AG08396 (cell line): ENCODE measurements around the gene ISOC2.

Experiments
- DNase-seq: peaks from one replicate; pipeline ENCODE4 v3.0.0; 2012; ENCODE audit warnings: low spot score, mixed read lengths

The ISOC2 gene

GRCh38 chr19:55477905-55478304 is 16.5 kb upstream of the ISOC2 start:
- DNase-seq, result no peak

GRCh38 chr19:55476100-55476775 is 14.8 kb upstream of the ISOC2 start, which contains the start of gene ZNF628:
Gene ZNF628 (plus strand): TSS chr19:55476617. CDS start chr19:55479911, 3,294 bp downstream.
- peak; percentile 99 for DNase-seq

GRCh38 chr19:55474269-55475265 is 13.1 kb upstream of the ISOC2 start:
- DNase-seq, result no peak

GRCh38 chr19:55473225-55474012 is 12.0 kb upstream of the ISOC2 start:
- DNase-seq, result no peak

- DNase-seq, result peak; percentile 82
Observed at GRCh38 chr19:55472463-55472862, 11.0 kb upstream of the ISOC2 start.

- DNase-seq, result no peak
Observed at GRCh38 chr19:55471266-55471665, 9.8 kb upstream of the ISOC2 start.

GRCh38 chr19:55468054-55468393 is 6.6 kb upstream of the ISOC2 start:
- no peak for DNase-seq

- DNase-seq, result peak; percentile 89
Observed at GRCh38 chr19:55467236-55468053, 6.0 kb upstream of the ISOC2 start.

- DNase-seq, result no peak
Observed at GRCh38 chr19:55466241-55466614, 4.8 kb upstream of the ISOC2 start.

- no peak for DNase-seq
Observed at GRCh38 chr19:55465460-55466240, 4.2 kb upstream of the ISOC2 start.

- no peak for DNase-seq
Observed at GRCh38 chr19:55464662-55465054, 3.2 kb upstream of the ISOC2 start, which contains the start of gene C19orf85. Gene C19orf85 (minus strand): TSS chr19:55464751. CDS start chr19:55464554, 197 bp downstream.

GRCh38 chr19:55464039-55464661 is 2.7 kb upstream of the ISOC2 start:
- DNase-seq, result no peak

- DNase-seq, result no peak
Observed at GRCh38 chr19:55463583-55464031, 2.2 kb upstream of the ISOC2 start.

GRCh38 chr19:55462722-55463121 is 1.3 kb upstream of the ISOC2 start:
- DNase-seq, result no peak

- no peak for DNase-seq
Observed at GRCh38 chr19:55461974-55462626, 658 bp upstream of the ISOC2 start.

GRCh38 chr19:55460670-55461258 is 678 bp downstream of the ISOC2 start:
- DNase-seq, result peak; percentile 90

GRCh38 chr19:55459950-55460657 is 1.3 kb downstream of the ISOC2 start:
- no peak for DNase-seq

- DNase-seq, result no peak
Observed at GRCh38 chr19:55459551-55459949, 1.9 kb downstream of the ISOC2 start.
